NT2/D1 (cell line): ENCODE measurements around the gene SLC35F3.

Source experiments
- DNase-seq: peaks from one replicate; pipeline ENCODE4 v3.0.0-alpha.2; 2011; ENCODE audit warnings: low read depth, low spot score
- H3K27me3 ChIP-seq: 2 replicates; pipeline ENCODE4 v1.6.0; 2011; ENCODE audit warnings: mild to moderate bottlenecking; ENCODE audit not compliant: insufficient read length, insufficient read depth
- H3K36me3 ChIP-seq: 2 replicates; pipeline ENCODE4 v1.6.1; 2011; ENCODE audit warnings: mild to moderate bottlenecking, low read length, mixed read lengths; ENCODE audit not compliant: insufficient read depth, insufficient read length
- H3K4me1 ChIP-seq: 2 replicates; pipeline ENCODE4 v1.5.1; 2011; ENCODE audit not compliant: insufficient read depth, insufficient read length
- H3K4me3 ChIP-seq: 2 replicates; pipeline ENCODE4 v1.5.1; 2011; ENCODE audit warnings: low read depth; ENCODE audit not compliant: insufficient read length
- H3K9ac ChIP-seq: 2 replicates; pipeline ENCODE4 v1.6.0; 2011; ENCODE audit warnings: low read depth; ENCODE audit not compliant: insufficient read length
- H3K9me3 ChIP-seq: 2 replicates; pipeline ENCODE4 v1.5.1; 2011; ENCODE audit warnings: mild to moderate bottlenecking, low read length; ENCODE audit not compliant: insufficient read depth
- SUZ12 ChIP-seq: IDR thresholded peaks from 2 replicates; pipeline ENCODE4 v1.6.1; 2011; ENCODE audit not compliant: insufficient read length, insufficient read depth; ENCODE audit errors: extremely low read depth
- YY1 ChIP-seq: IDR thresholded peaks from 2 replicates; pipeline ENCODE4 v1.6.1; 2011; ENCODE audit not compliant: insufficient read length, insufficient read depth
- ZNF274 ChIP-seq: IDR thresholded peaks from 2 replicates; pipeline ENCODE4 v1.6.1; 2011; ENCODE audit warnings: mild to moderate bottlenecking, low read depth, low read length

The SLC35F3 gene

GRCh38 chr1:234373959-234374254 lies 469.4 kb downstream of the SLC35F3 start:
- no peaks in the 10 kb centered on the region for H3K27me3 ChIP-seq
- no peak for TF ChIP-seq SUZ12
- no peak for TF ChIP-seq ZNF274
- TF ChIP-seq YY1 = no peak
- no peak for DNase-seq
- peak overlapping the region; percentile 82 for H3K4me3 ChIP-seq
- H3K9me3 ChIP-seq = 0 out of 2 replicates have a peak, but pooled peaks cover under 1% of the 10 kb centered on the region
- no peaks in the 10 kb centered on the region for H3K4me1 ChIP-seq
- peaks cover 40% of the 10 kb centered on the region for H3K36me3 ChIP-seq
- peak overlapping the region; percentile 83 for H3K9ac ChIP-seq
